Upper lobe of left lung (tissue), 4 donors: ENCODE measurements around the gene CLK4.

Experiments
- EP300 ChIP-seq, 4 donors: sonication (generic); formaldehyde crosslinking; IDR thresholded peaks; one replicate each; pipeline ENCODE4 v1.5.1; 2017; ENCODE audit warnings: antibody characterized with exemption in 4 of 4, control low read depth in 2 of 4
- POLR2A ChIP-seq, 4 donors: fragments of 450-650 bp; IDR thresholded peaks; one replicate each; pipeline ENCODE4 v1.5.1; 2016 to 2017; ENCODE audit warnings: antibody characterized with exemption in 4 of 4, mild to moderate bottlenecking in 2 of 4
- POLR2AphosphoS5 ChIP-seq, 2 donors: sonication (generic); formaldehyde crosslinking; IDR thresholded peaks; one replicate each; pipeline ENCODE4 v1.5.1; 2017; ENCODE audit warnings: antibody characterized with exemption in 2 of 2
- TF ChIP-seq, protein P1 (sequence below), 6 experiments: fragments of 450-650 bp in 4 of 6; fragments of 200-600 bp in 2 of 6; sonication (generic) in 2 of 6; IDR thresholded peaks; one replicate each; pipeline ENCODE4 v1.5.1; 2016 to 2019; ENCODE audit warnings: antibody characterized with exemption in 6 of 6

DNA sequence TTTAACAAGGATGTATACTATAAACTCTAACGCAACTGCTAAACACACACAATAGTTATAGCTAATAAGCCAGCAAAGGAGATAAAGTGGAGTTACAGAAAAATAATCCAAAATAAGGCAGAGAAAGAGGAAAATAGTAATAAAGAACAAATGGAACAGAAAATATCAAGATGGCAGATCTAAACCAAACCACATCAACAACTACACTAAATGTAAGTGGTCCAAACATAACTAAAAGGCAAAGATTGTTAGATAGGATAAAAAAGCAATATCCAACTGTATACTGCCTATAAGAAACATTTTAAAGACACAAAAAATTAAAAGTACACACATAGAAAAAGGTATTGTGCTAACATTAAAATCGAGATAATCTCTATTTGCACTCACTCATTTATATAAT is 31.1 kb downstream of the CLK4 start:
- TF ChIP-seq POLR2A (IDR thresholded peaks at IDR 0.05) (no peak), EP300 (IDR thresholded peaks at IDR 0.05) (no peak), POLR2AphosphoS5 (IDR thresholded peaks at IDR 0.05) (no peak)
- TF ChIP-seq, protein P1, sequence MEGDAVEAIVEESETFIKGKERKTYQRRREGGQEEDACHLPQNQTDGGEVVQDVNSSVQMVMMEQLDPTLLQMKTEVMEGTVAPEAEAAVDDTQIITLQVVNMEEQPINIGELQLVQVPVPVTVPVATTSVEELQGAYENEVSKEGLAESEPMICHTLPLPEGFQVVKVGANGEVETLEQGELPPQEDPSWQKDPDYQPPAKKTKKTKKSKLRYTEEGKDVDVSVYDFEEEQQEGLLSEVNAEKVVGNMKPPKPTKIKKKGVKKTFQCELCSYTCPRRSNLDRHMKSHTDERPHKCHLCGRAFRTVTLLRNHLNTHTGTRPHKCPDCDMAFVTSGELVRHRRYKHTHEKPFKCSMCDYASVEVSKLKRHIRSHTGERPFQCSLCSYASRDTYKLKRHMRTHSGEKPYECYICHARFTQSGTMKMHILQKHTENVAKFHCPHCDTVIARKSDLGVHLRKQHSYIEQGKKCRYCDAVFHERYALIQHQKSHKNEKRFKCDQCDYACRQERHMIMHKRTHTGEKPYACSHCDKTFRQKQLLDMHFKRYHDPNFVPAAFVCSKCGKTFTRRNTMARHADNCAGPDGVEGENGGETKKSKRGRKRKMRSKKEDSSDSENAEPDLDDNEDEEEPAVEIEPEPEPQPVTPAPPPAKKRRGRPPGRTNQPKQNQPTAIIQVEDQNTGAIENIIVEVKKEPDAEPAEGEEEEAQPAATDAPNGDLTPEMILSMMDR (IDR thresholded peaks at IDR 0.05) = no peak
